Measurements from ENCODE around the gene MB21D2.

The MB21D2 gene

DNA sequence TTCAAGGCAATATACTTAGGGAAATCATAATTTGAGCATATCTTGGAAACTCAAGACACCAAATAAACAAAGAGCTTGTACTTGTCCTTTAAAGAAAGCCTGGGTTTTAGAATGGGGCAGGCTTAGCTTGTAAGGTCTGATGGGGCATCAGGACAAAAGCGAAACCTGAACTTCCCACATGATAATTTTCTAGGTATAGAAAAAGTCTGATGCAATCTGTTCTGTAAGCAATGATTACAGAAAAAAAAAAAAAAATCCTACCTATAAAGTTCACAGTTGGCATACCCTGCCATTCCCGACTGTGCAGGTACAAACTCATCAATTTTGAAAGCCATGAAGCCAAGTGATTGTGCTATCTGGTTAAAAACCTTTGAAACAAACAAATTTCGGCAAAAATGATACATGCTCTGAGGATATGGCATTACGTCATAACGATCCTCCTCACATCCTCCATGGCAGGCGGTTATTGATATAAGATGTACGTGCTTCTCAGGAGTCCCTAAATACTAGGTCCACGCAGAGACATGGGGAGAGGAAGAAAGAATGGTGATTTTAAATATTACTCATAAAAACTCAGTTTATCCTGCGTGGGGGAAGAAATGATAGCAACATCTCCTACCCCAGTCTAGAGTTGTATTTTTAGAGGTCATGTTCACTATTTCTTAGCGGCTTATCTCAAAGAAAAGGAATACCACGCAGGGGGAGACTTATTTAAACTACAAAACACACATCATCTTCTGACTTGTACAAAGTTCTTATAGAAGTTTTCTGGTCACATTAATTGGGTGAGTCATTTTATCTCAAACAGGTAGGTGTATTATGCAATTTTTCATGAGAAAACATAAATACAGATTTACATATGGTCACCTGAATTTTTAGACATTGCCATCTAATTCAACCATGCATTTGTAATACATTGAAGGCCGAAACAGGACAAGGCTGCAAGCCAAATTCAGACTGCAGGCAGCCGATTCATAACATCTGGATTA, 27.0 kb downstream of the MB21D2 start:
- DNase-seq (ENCODE audit: low spot score): no peak

GRCh38 chr3:192889679-192890078, 28.0 kb downstream of the MB21D2 start:
- DNase-seq (ENCODE audit: low spot score): no peak

DNA sequence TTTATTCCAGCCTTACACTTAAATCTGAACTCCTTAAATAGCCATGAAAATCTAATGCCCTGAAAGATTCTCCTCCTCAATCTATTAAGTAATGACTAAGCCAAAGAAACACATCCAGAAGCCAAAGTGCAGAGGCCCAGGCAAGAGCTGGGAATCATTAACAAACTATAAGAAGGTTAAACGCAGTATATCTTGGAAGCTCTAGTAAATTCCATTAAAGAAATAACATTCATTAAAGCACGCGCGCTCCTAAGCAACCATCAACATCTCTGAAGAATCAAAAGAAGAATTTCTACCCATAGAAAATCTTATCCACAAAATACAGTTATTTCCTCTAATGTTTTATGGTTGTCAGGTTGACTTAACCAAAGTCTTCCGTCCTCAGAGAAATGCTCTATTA, 29.5 kb downstream of the MB21D2 start:
- DNase-seq (ENCODE audit: low spot score): no peak

DNA sequence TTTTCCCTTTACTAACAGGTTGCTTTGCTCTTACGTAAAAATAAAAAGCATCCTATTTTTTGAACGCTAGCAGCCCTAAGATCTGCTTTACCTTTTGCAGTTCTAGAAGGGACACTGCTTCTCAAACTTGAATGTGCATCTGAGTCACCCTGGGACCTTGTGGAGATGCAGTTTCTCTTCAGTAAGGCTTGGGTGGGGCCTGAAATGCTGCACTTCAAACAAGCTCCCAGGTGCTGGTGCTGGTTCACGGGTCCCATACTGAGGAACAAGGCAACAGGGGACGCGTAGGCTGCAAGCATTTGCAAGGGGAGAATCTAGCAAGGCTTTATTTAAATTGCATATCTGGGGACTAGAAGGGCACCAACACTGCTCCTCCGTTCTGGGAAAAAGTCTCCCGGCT, 30.0 kb downstream of the MB21D2 start:
- DNase-seq (ENCODE audit: low spot score): no peak

DNA sequence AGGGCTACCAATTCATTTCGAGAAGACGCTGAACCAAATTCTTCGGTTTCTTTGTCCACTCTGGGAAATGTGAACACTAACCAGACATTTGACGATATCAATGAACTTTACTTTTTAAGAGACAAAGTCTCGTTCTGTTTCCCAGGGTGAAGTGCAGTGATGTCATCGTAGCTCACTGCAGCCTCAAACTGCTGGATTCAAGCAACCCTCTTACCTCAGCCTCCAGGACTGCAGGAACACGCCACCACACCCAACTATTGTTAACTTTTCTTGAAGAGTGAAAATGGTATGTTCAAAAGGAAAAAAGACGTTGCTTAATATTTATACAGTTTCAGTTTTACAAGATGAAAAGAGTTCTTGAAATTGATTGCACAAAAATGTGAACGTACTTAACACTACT, 30.6 kb downstream of the MB21D2 start:
- no peak for DNase-seq (ENCODE audit: low spot score)

DNA sequence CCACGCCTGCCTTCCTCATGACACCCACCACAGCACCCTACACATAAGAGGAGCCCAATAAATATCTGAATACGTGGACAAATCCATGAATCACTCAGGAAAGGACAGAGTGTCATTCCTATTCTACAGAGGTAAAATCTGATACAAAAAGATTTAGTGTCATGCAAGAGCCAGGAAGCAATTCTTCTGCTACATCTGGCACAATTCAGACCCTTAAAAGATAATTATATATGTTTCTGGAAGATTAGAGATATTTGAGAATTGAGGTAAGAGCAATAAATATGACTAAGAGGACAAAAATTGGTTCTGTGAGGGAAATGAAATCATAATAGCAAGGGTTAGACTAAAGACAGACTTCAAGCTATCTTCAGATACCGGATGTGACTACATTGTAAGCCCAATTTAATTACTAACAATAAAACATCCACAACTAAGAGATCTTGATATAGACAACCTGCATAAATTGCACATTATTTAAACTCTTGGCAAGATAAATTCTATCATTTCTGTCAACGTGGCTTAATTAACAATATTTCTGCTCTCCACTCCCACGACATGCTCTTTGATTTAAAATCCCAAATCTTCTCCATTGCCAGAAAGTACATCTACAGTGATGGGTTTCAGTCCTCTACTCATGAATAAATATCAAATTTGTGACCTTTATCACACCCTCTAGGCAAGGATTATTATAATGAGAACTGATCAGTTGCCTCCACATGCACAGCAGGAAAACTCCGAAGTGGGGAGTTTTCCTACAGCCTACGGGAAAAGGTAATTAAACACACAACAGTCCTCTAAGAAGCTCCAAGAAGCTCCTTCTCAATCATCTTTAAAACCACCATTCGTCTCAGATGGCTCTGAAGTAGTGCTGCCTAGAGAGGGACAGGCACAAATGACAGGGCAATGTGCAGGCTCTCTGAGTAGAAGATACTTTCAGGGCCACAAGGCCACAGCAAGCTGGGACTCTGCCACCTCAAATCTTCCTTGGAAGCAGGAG, 32.6 kb downstream of the MB21D2 start:
- no peak for DNase-seq (ENCODE audit: low spot score)

GRCh38 chr3:192883512-192883911, 34.1 kb downstream of the MB21D2 start:
- no peak for DNase-seq (ENCODE audit: low spot score)

GRCh38 chr3:192881159-192881786, 36.4 kb downstream of the MB21D2 start:
- no peak for DNase-seq (ENCODE audit: low spot score)

GRCh38 chr3:192880313-192880712, 37.3 kb downstream of the MB21D2 start:
- no peak for DNase-seq (ENCODE audit: low spot score)

GRCh38 chr3:192879346-192880031, 38.2 kb downstream of the MB21D2 start:
- DNase-seq (ENCODE audit: low spot score): peak; percentile 95

DNA sequence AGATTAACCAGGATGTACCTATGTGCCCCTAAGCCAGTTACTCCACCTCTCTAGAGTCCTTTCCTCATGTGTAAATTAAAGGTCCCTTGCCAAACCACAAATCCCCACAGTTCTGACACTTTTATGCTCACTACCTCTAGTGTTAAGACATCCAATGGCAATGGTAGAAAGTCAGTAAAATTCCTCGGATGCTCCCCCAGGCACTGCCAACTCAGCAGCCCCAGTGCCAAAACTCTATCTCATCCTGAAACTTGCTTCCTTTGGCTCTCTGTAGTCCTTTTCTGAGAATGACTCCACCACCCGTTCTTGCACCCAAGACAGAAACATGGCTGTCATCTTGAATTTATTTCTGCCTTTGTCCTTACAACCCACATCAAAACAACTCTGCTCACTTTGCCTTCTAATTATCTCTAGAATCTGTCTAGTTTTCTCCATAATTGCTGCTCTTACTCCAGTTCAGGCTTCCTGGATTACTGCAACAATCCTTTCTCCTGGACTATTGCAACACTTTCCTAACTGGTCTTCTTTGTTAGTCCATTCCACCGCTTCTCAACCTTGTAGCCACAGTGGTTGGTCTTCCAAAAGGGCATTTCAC, 41.6 kb downstream of the MB21D2 start:
- DNase-seq (ENCODE audit: low spot score): peak; percentile 33

DNA sequence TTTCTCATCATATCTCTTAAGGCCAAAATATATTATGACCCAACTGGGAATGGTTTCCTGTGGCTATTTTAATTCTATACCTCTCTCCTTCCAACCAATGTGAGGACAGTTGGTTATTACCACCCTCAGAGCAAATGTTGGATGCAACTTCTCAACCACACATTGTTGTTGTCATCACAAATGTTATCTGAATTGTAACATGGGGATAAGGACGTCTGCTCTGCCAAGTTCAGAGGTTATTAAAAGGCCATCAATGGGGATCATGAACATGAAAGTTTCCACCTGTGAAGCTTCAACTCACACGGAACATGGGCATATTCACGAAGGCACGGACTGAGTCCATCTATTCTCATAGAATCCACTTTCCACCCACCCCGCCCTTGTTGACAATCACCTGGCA, 46.8 kb downstream of the MB21D2 start:
- no peak for DNase-seq (ENCODE audit: low spot score)

- DNase-seq (ENCODE audit: low spot score): peak; percentile 82
Measured at GRCh38 chr3:192869131-192870031, 48.3 kb downstream of the MB21D2 start.

DNA sequence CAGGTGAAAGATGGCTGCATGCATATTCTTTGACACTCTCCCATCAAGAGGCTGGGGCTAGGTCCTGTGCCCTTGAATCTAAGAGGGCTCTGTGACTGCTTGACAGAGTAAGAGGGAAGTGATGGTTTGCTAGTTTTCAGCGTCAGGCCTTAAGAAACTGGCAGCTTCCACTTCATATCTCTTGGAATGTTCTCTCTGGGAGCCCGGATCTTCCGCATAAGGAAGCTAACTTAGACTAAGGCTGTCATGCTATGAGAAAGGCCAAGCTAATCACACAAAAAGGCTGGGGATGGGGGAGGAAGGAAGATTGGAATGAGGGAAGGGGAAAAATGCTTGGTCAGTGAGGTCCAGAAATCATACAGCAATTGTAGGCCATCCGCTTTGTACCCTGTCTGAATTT, 50.0 kb downstream of the MB21D2 start:
- DNase-seq (ENCODE audit: low spot score): no peak

GRCh38 chr3:192866804-192867203, 50.9 kb downstream of the MB21D2 start:
- DNase-seq (ENCODE audit: low spot score): no peak

- peak; percentile 18 for DNase-seq (ENCODE audit: low spot score)
Measured at GRCh38 chr3:192864941-192865340, 52.7 kb downstream of the MB21D2 start.

GRCh38 chr3:192863091-192863420, 54.6 kb downstream of the MB21D2 start:
- no peak for DNase-seq (ENCODE audit: low spot score)

DNA sequence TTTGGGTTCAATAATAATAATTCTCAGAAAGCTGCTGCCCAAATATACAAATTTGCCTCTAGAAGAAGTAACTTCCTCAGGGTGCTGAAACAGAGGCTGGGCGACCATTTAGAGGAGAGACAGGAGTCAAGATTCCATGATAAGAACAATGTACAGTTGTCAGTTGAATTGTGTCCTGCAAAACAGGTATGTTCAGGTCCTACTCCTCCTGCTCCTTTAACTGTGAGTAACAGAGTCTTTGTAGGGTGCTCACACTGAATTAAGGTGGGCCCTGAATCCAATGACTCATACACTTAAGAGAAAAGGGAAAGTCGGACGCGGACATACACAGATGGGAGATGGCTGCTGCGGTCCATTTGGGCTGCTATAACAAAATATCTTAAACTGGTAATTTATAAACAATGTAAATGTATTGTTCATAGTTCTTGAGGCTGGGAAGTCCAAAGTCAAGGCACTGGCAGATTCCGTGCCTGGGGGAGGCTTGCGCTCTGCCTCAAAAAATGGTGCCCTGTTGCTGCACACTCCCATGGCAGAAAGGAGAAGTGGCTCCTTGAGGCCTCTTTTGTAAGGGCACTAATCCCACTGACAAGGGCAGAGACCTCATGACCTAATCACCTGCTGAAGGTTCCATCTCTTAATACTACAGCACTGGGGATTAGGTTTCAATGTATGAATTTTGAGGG, 55.1 kb downstream of the MB21D2 start:
- no peak for DNase-seq (ENCODE audit: low spot score)

DNA sequence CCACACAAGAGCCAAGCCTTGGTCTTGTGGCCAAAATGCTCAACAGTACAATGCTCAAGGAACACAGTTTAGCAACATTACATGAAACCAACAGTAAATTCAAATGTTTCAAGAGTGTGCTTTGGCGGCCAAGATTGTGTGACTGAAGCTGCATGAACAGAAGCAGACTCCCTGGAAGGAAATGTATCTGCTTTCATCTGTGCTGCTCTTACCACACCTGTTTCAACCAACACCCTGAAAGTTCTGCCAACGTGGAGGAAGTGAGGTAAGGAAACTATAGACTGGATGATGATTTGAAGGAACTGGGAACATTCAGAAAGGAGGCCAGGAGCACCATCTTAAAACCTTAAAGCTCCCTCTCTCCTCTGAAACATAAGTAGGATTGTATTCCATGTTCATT, 55.7 kb downstream of the MB21D2 start:
- DNase-seq (ENCODE audit: low spot score): no peak

- DNase-seq (ENCODE audit: low spot score): no peak
Measured at GRCh38 chr3:192860454-192860853, 57.2 kb downstream of the MB21D2 start.

All from AG20443 (cell line).